ENCODE results near the gene MFF. TPM values are rescaled to one million over a fixed set of nuclear protein-coding genes. Genes with fewer than 3 reads are reported as not detected.

Gene MFF
- polyA plus RNA-seq, 2 donors, result 57.1 to 61.8 TPM

GRCh38 chr2:227395556-227395955 is 70.5 kb downstream of the MFF start:
- H3K4me1 ChIP-seq (ENCODE audit: control insufficient read depth in 2 of 2, insufficient read depth in 2 of 2, low read length in 1 of 2), result no peaks in the 10 kb centered on the region
- 57 to 60% methylated on average over 1 of the region's 1 CpG for WGBS, 2 donors
- H3K27me3 ChIP-seq (ENCODE audit: control insufficient read depth in 1 of 2, insufficient read depth in 2 of 2, low read length in 2 of 2), result no peaks in the 10 kb centered on the region
- no peaks in the 10 kb centered on the region for H3K9me3 ChIP-seq (ENCODE audit: control insufficient read depth in 2 of 2, insufficient read depth in 1 of 2, low read depth in 1 of 2, low read length in 1 of 2)
- H3K4me3 ChIP-seq (ENCODE audit: low read depth in 1 of 2, low read length in 2 of 2), result no peak overlapping the region
- H3K36me3 ChIP-seq (ENCODE audit: control insufficient read depth in 2 of 2, insufficient read depth in 2 of 2, low read length in 1 of 2), result no peaks in the 10 kb centered on the region
- no peak overlapping the region for H3K27ac ChIP-seq (ENCODE audit: low read depth in 2 of 2, low read length in 1 of 2)

GRCh38 chr2:227397562-227397961 is 72.5 kb downstream of the MFF start:
- Histone ChIP-seq H3K4me3 (ENCODE audit: low read depth in 1 of 2, low read length in 2 of 2) (no peak overlapping the region), H3K27me3 (ENCODE audit: control insufficient read depth in 1 of 2, insufficient read depth in 2 of 2, low read length in 2 of 2) (no peaks in the 10 kb centered on the region), H3K27ac (ENCODE audit: low read depth in 2 of 2, low read length in 1 of 2) (no peak overlapping the region), H3K36me3 (ENCODE audit: control insufficient read depth in 2 of 2, insufficient read depth in 2 of 2, low read length in 1 of 2) (no peaks in the 10 kb centered on the region), H3K4me1 (ENCODE audit: control insufficient read depth in 2 of 2, insufficient read depth in 2 of 2, low read length in 1 of 2) (peaks cover 0 to 2% of the 10 kb centered on the region in 2 donors), H3K9me3 (ENCODE audit: control insufficient read depth in 2 of 2, insufficient read depth in 1 of 2, low read depth in 1 of 2, low read length in 1 of 2) (no peaks in the 10 kb centered on the region)
- 47 to 58% methylated on average over 4 of the region's 4 CpGs for WGBS, 2 donors

GRCh38 chr2:227398684-227399670 is 73.9 kb downstream of the MFF start:
- Histone ChIP-seq H3K27me3 (ENCODE audit: control insufficient read depth in 1 of 2, insufficient read depth in 2 of 2, low read length in 2 of 2) (no peaks in the 10 kb centered on the region), H3K9me3 (ENCODE audit: control insufficient read depth in 2 of 2, insufficient read depth in 1 of 2, low read depth in 1 of 2, low read length in 1 of 2) (no peaks in the 10 kb centered on the region), H3K4me1 (ENCODE audit: control insufficient read depth in 2 of 2, insufficient read depth in 2 of 2, low read length in 1 of 2) (peaks cover 0 to 2% of the 10 kb centered on the region in 2 donors), H3K4me3 (ENCODE audit: low read depth in 1 of 2, low read length in 2 of 2) (no peak overlapping the region), H3K27ac (ENCODE audit: low read depth in 2 of 2, low read length in 1 of 2) (no peak overlapping the region), H3K36me3 (ENCODE audit: control insufficient read depth in 2 of 2, insufficient read depth in 2 of 2, low read length in 1 of 2) (no peaks in the 10 kb centered on the region)
- WGBS, 2 donors, result 53 to 64% methylated on average over 4 of the region's 4 CpGs

GRCh38 chr2:227401550-227401949 is 76.5 kb downstream of the MFF start:
- no peak overlapping the region for H3K4me3 ChIP-seq (ENCODE audit: low read depth in 1 of 2, low read length in 2 of 2)
- WGBS, 2 donors, result 58 to 60% methylated on average over 2 of the region's 2 CpGs
- H3K4me1 ChIP-seq (ENCODE audit: control insufficient read depth in 2 of 2, insufficient read depth in 2 of 2, low read length in 1 of 2), result peaks cover 0 to 2% of the 10 kb centered on the region in 2 donors
- no peaks in the 10 kb centered on the region for H3K9me3 ChIP-seq (ENCODE audit: control insufficient read depth in 2 of 2, insufficient read depth in 1 of 2, low read depth in 1 of 2, low read length in 1 of 2)
- H3K27me3 ChIP-seq (ENCODE audit: control insufficient read depth in 1 of 2, insufficient read depth in 2 of 2, low read length in 2 of 2), result no peaks in the 10 kb centered on the region
- no peaks in the 10 kb centered on the region for H3K36me3 ChIP-seq (ENCODE audit: control insufficient read depth in 2 of 2, insufficient read depth in 2 of 2, low read length in 1 of 2)
- H3K27ac ChIP-seq (ENCODE audit: low read depth in 2 of 2, low read length in 1 of 2), result peak overlapping the region in 1 of 2 donors; percentile 7

GRCh38 chr2:227402321-227402720 is 77.3 kb downstream of the MFF start:
- Histone ChIP-seq H3K4me1 (ENCODE audit: control insufficient read depth in 2 of 2, insufficient read depth in 2 of 2, low read length in 1 of 2) (peaks cover 0 to 2% of the 10 kb centered on the region in 2 donors), H3K9me3 (ENCODE audit: control insufficient read depth in 2 of 2, insufficient read depth in 1 of 2, low read depth in 1 of 2, low read length in 1 of 2) (no peaks in the 10 kb centered on the region), H3K27me3 (ENCODE audit: control insufficient read depth in 1 of 2, insufficient read depth in 2 of 2, low read length in 2 of 2) (no peaks in the 10 kb centered on the region), H3K36me3 (ENCODE audit: control insufficient read depth in 2 of 2, insufficient read depth in 2 of 2, low read length in 1 of 2) (no peaks in the 10 kb centered on the region), H3K27ac (ENCODE audit: low read depth in 2 of 2, low read length in 1 of 2) (peak overlapping the region in 1 of 2 donors; percentile 21), H3K4me3 (ENCODE audit: low read depth in 1 of 2, low read length in 2 of 2) (no peak overlapping the region)

- no peak overlapping the region for H3K27ac ChIP-seq (ENCODE audit: low read depth in 2 of 2, low read length in 1 of 2)
- H3K4me1 ChIP-seq (ENCODE audit: control insufficient read depth in 2 of 2, insufficient read depth in 2 of 2, low read length in 1 of 2), result peaks cover 0 to 2% of the 10 kb centered on the region in 2 donors
- 52 to 57% methylated on average over 4 of the region's 4 CpGs for WGBS, 2 donors
- H3K27me3 ChIP-seq (ENCODE audit: control insufficient read depth in 1 of 2, insufficient read depth in 2 of 2, low read length in 2 of 2), result no peaks in the 10 kb centered on the region
- no peak overlapping the region for H3K4me3 ChIP-seq (ENCODE audit: low read depth in 1 of 2, low read length in 2 of 2)
- H3K36me3 ChIP-seq (ENCODE audit: control insufficient read depth in 2 of 2, insufficient read depth in 2 of 2, low read length in 1 of 2), result no peaks in the 10 kb centered on the region
- no peaks in the 10 kb centered on the region for H3K9me3 ChIP-seq (ENCODE audit: control insufficient read depth in 2 of 2, insufficient read depth in 1 of 2, low read depth in 1 of 2, low read length in 1 of 2)
Observed at GRCh38 chr2:227402959-227403358, 77.9 kb downstream of the MFF start.

GRCh38 chr2:227404585-227405271 is 79.7 kb downstream of the MFF start:
- Histone ChIP-seq H3K36me3 (ENCODE audit: control insufficient read depth in 2 of 2, insufficient read depth in 2 of 2, low read length in 1 of 2) (no peaks in the 10 kb centered on the region), H3K9me3 (ENCODE audit: control insufficient read depth in 2 of 2, insufficient read depth in 1 of 2, low read depth in 1 of 2, low read length in 1 of 2) (no peaks in the 10 kb centered on the region), H3K27me3 (ENCODE audit: control insufficient read depth in 1 of 2, insufficient read depth in 2 of 2, low read length in 2 of 2) (no peaks in the 10 kb centered on the region), H3K4me1 (ENCODE audit: control insufficient read depth in 2 of 2, insufficient read depth in 2 of 2, low read length in 1 of 2) (peaks cover 0 to 2% of the 10 kb centered on the region in 2 donors), H3K4me3 (ENCODE audit: low read depth in 1 of 2, low read length in 2 of 2) (no peak overlapping the region), H3K27ac (ENCODE audit: low read depth in 2 of 2, low read length in 1 of 2) (no peak overlapping the region)
- 75 to 84% methylated on average over 4 of the region's 4 CpGs for WGBS, 2 donors

GRCh38 chr2:227406177-227407031 is 81.4 kb downstream of the MFF start:
- Histone ChIP-seq H3K27me3 (ENCODE audit: control insufficient read depth in 1 of 2, insufficient read depth in 2 of 2, low read length in 2 of 2) (no peaks in the 10 kb centered on the region), H3K27ac (ENCODE audit: low read depth in 2 of 2, low read length in 1 of 2) (peak overlapping the region; percentile 82), H3K9me3 (ENCODE audit: control insufficient read depth in 2 of 2, insufficient read depth in 1 of 2, low read depth in 1 of 2, low read length in 1 of 2) (no peaks in the 10 kb centered on the region), H3K4me1 (ENCODE audit: control insufficient read depth in 2 of 2, insufficient read depth in 2 of 2, low read length in 1 of 2) (peaks cover 0 to under 1% of the 10 kb centered on the region in 2 donors), H3K36me3 (ENCODE audit: control insufficient read depth in 2 of 2, insufficient read depth in 2 of 2, low read length in 1 of 2) (no peaks in the 10 kb centered on the region), H3K4me3 (ENCODE audit: low read depth in 1 of 2, low read length in 2 of 2) (no peak overlapping the region)
- WGBS, 2 donors, result 5 to 6% methylated on average over 7 of the region's 7 CpGs

Measured in esophagus (tissue), 2 donors.